K562 (cell line): ENCODE results near the gene ZKSCAN1.

ENCODE experiments used
- ELK1 ChIP-seq: sonication (generic); formaldehyde crosslinking; IDR thresholded peaks from 2 replicates; pipeline ENCODE4 v1.8.1; 2022; ENCODE audit warnings: missing genetic modification reagents
- NR2C2 ChIP-seq, 2 experiments: fragments of 200-800 bp in 1 of 2; sonication (Bioruptor generic) in 1 of 2; sonication (generic) in 1 of 2; formaldehyde crosslinking in 1 of 2; IDR thresholded peaks; 2 replicates each; pipeline versions ENCODE4 v1.6.1 to v1.8.0; 2016 to 2022; ENCODE audit warnings: mild to moderate bottlenecking in 1 of 2, missing compliant biosample characterization in 1 of 2, missing genetic modification characterization in 1 of 2, missing genetic modification reagents in 1 of 2
- NR3C1 ChIP-seq: sonication (generic); formaldehyde crosslinking; IDR thresholded peaks from 2 replicates; pipeline ENCODE4 v1.8.1; 2022; ENCODE audit warnings: missing genetic modification reagents
- POLR2A ChIP-seq: fragments of 450-650 bp; conservative IDR thresholded peaks from 2 replicates; pipeline ENCODE4 v1.6.1; 2016
- SMC3 ChIP-seq: conservative IDR thresholded peaks from 2 replicates; pipeline ENCODE4 v1.6.1; 2011; ENCODE audit warnings: low read depth, low read length, improper control_type of control experiment; ENCODE audit not compliant: insufficient read depth

GRCh38 chr7:100033526-100033925 is 18.1 kb downstream of the ZKSCAN1 start:
- no peak for TF ChIP-seq POLR2A
- no peak for TF ChIP-seq NR3C1 (CRISPR knock-in tag)
- no peak for TF ChIP-seq ELK1 (CRISPR knock-in tag)
- TF ChIP-seq SMC3 = no peak
- TF ChIP-seq NR2C2 (CRISPR knock-in tag; IDR thresholded peaks at IDR 0.05) = no peak
- no peak for TF ChIP-seq NR2C2 (tag; IDR thresholded peaks at IDR 0.05)
